Spleen (tissue), 11 donors: ENCODE results near the gene TNFRSF25. TPM values are rescaled to one million over a fixed set of nuclear protein-coding genes. Genes with fewer than 3 reads are reported as not detected.

Source experiments
- DNase-seq: peaks from one replicate; pipeline ENCODE4 v3.0.0-alpha.2; 2020
- H3K27ac ChIP-seq, 8 donors: fragments of 200-600 bp; sonication (generic) in 7 of 8; 1 replicate in 4 of 8; 2 replicates in 4 of 8; pipeline versions ENCODE4 v1.5.0 to v1.8.0; 2016 to 2021; ENCODE audit warnings: inconsistent platforms in 4 of 8, mild to moderate bottlenecking in 4 of 8, moderate library complexity in 1 of 8
- H3K27me3 ChIP-seq, 7 donors: fragments of 200-600 bp; sonication (generic) in 6 of 7; replicated peaks in 1 of 7; 1 replicate in 4 of 7; 2 replicates in 3 of 7; pipeline versions ENCODE4 v1.5.0 to v1.8.0; 2016 to 2021; ENCODE audit warnings: inconsistent platforms in 3 of 7, mild to moderate bottlenecking in 1 of 7
- H3K36me3 ChIP-seq, 6 donors: fragments of 200-600 bp; sonication (generic) in 5 of 6; 1 replicate in 4 of 6; 2 replicates in 2 of 6; pipeline versions ENCODE4 v1.5.0 to v1.8.0; 2016 to 2021; ENCODE audit warnings: inconsistent platforms in 2 of 6
- H3K4me1 ChIP-seq, 6 donors: fragments of 200-600 bp; sonication (generic) in 5 of 6; 1 replicate in 3 of 6; 2 replicates in 3 of 6; pipeline versions ENCODE4 v1.5.0 to v1.8.0; 2016 to 2021; ENCODE audit warnings: inconsistent platforms in 3 of 6
- H3K4me3 ChIP-seq, 8 donors: fragments of 200-600 bp; sonication (generic) in 7 of 8; 1 replicate in 4 of 8; 2 replicates in 4 of 8; pipeline versions ENCODE4 v1.5.0 to v1.8.0; 2016 to 2021; ENCODE audit warnings: inconsistent platforms in 4 of 8, mild to moderate bottlenecking in 4 of 8, moderate library complexity in 2 of 8
- H3K9me3 ChIP-seq, 8 donors: fragments of 200-600 bp; sonication (generic) in 7 of 8; 1 replicate in 4 of 8; 2 replicates in 4 of 8; pipeline versions ENCODE4 v1.5.0 to v1.8.0; 2016 to 2021; ENCODE audit warnings: inconsistent platforms in 4 of 8
- CTCF ChIP-seq, 11 experiments: fragments of 200-600 bp in 7 of 11; fragments of 450-650 bp in 4 of 11; sonication (generic) in 4 of 11; IDR thresholded peaks in 8 of 11; conservative IDR thresholded peaks in 3 of 11; 1 replicate in 7 of 11; 2 replicates in 4 of 11; pipeline versions ENCODE4 v1.4.0 to v1.8.0; 2016 to 2021; ENCODE audit warnings: antibody characterized with exemption in 11 of 11, inconsistent platforms in 4 of 11, mild to moderate bottlenecking in 1 of 11
- POLR2A ChIP-seq, 3 donors: fragments of 450-650 bp; IDR thresholded peaks; one replicate each; pipeline ENCODE4 v1.5.1; 2017; ENCODE audit warnings: antibody characterized with exemption in 3 of 3, mild to moderate bottlenecking in 1 of 3
- POLR2AphosphoS5 ChIP-seq, 3 donors: sonication (generic); formaldehyde crosslinking; IDR thresholded peaks; one replicate each; pipeline ENCODE4 v1.5.1; 2017; ENCODE audit warnings: antibody characterized with exemption in 3 of 3
- WGBS, 5 donors: extraction: QIAGEN DNeasy Blood & Tissue Kit in 3 of 5; methylation state at CpG; one replicate each; pipeline versions ENCODE4 v1.1.5 to v1.1.7; 2013 to 2018; 5-methylcytosine and 5-hydroxymethylcytosine counted together
- intact Hi-C: fragments of 100-400 bp; cut with DNase I; formaldehyde crosslinking; loops from one replicate; pipeline ENCODE4 v1.15.0; 2023; ENCODE audit warnings: low total_unique reads
- polyA plus RNA-seq, 3 donors: library from polyadenylated mRNA; stranded (reverse); fragments of 200-250 nt; gene quantifications; one replicate each; pipeline ENCODE4 v1.2.1, GENCODE V29; 2013
- total RNA-seq, 7 donors: library from RNA; depleted of rRNA in 3 of 7; stranded (reverse); fragments of >200 nt in 3 of 7; fragmentation: NEBNext Ultra II Directional in 4 of 7; extraction: Animal tissue kit (Norgen Biotek cat#: 25700) in 4 of 7; gene quantifications; one replicate each; pipeline versions ENCODE4 v1.1.0 to v1.2.1, GENCODE V29; 2016 to 2021
- donor health status: healthy with polysubstance abuse.
- donor health status: DM: no; HTN: no; CAD: no; lungs with moderate emphysema.
- donor health status: DM: no; HTN: no; CAD: no.
- donor health status: Bipolar disorder and iron deficiency.
- donor health status: healthy.
- donor health status: DM: no; HTN: no; CAD: no.
- donor health status: DM: yes; HTN: yes; CAD: no.

The TNFRSF25 gene
- total and polyA plus RNA-seq, 10 donors = 30.9 to 147 (median 66.8) TPM

- no peak for TF ChIP-seq POLR2AphosphoS5 (IDR thresholded peaks at IDR 0.05)
- no peak for TF ChIP-seq POLR2A (IDR thresholded peaks at IDR 0.05)
- no peak for TF ChIP-seq CTCF (IDR thresholded peaks at IDR 0.05 in 8 of 11, conservative IDR thresholded peaks at IDR 0.05 in 3 of 11)
- peaks cover 0 to 15% (median 0%) of the 10 kb centered on the region in 7 donors for H3K27me3 ChIP-seq
- intact Hi-C loops = no loop called here
- H3K4me1 ChIP-seq = peaks cover 0 to 26% (median 17%) of the 10 kb centered on the region in 6 donors
- no peak overlapping the region for H3K4me3 ChIP-seq
- no peaks in the 10 kb centered on the region for H3K36me3 ChIP-seq
- no peak for DNase-seq
- no peak overlapping the region for H3K27ac ChIP-seq
- 78 to 93% (median 84%) methylated on average over 5 to 6 of the region's 6 CpGs for WGBS, 5 donors
- H3K9me3 ChIP-seq = no peaks in the 10 kb centered on the region
Observed at GRCh38 chr1:6510493-6510892, 44.5 kb upstream of the TNFRSF25 start.

GRCh38 chr1:6509919-6510291 is 43.9 kb upstream of the TNFRSF25 start:
- TF ChIP-seq POLR2AphosphoS5 (IDR thresholded peaks at IDR 0.05) = no peak
- TF ChIP-seq POLR2A (IDR thresholded peaks at IDR 0.05) = no peak
- TF ChIP-seq CTCF (IDR thresholded peaks at IDR 0.05 in 8 of 11, conservative IDR thresholded peaks at IDR 0.05 in 3 of 11) = no peak
- Histone ChIP-seq H3K36me3 (no peaks in the 10 kb centered on the region), H3K4me1 (peaks cover 0 to 26% (median 17%) of the 10 kb centered on the region in 6 donors), H3K9me3 (no peaks in the 10 kb centered on the region), H3K27me3 (peaks cover 0 to 15% (median 0%) of the 10 kb centered on the region in 7 donors), H3K27ac (no peak overlapping the region), H3K4me3 (no peak overlapping the region)
- intact Hi-C loops = no loop called here
- WGBS, 5 donors = 62 to 92% (median 72%) methylated on average over 4 to 10 of the region's 10 CpGs
- DNase-seq = no peak

DNA sequence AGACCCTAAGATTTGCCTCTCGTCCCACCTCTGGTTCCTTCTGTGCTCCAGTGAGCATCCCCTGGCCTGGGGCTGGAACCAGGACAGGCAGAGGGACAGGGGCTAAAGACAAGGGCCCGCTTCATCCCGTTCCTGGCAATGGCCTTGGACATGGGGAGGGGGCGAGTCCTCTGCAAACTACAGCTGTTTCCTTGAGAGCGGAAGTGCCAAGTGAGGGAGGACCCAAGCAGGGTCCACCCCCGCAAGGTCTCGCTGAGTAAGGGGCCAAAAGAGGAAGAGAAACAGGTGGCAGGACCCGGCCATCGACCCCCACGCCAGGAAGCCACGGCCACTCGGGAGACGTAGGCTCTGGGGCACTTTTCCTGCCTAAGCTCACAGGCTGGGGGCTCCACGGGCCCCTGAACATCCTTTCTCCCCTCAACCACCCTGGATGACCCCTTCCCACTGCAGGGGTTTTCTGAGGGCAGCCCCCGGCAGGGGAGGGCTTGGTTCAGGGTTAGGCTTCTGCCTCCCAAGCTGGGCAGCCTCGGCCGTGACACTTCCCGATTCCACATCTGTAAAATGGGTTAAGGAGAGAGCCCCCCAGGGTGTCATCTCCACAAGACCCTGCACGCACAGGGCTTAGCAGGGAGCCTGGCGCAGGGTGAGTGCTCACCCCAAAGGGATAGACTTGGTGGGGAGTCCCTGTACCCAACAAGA is 43.4 kb upstream of the TNFRSF25 start:
- H3K4me3 ChIP-seq = no peak overlapping the region
- H3K27ac ChIP-seq = no peak overlapping the region
- DNase-seq = no peak
- H3K4me1 ChIP-seq = peaks cover 0 to 26% (median 17%) of the 10 kb centered on the region in 6 donors
- intact Hi-C loops = no loop called here
- H3K36me3 ChIP-seq = no peaks in the 10 kb centered on the region
- 20 to 29% (median 25%) methylated on average over 15 to 20 of the region's 20 CpGs for WGBS, 5 donors
- no peak for TF ChIP-seq POLR2A (IDR thresholded peaks at IDR 0.05)
- TF ChIP-seq POLR2AphosphoS5 (IDR thresholded peaks at IDR 0.05) = peak in 1 of 3 donors; percentile 29
- no peak for TF ChIP-seq CTCF (IDR thresholded peaks at IDR 0.05 in 8 of 11, conservative IDR thresholded peaks at IDR 0.05 in 3 of 11)
- no peaks in the 10 kb centered on the region for H3K9me3 ChIP-seq
- peaks cover 0 to 15% (median 0%) of the 10 kb centered on the region in 7 donors for H3K27me3 ChIP-seq

- no peak for DNase-seq
- peaks cover 0 to 15% (median 0%) of the 10 kb centered on the region in 7 donors for H3K27me3 ChIP-seq
Observed at GRCh38 chr1:6508816-6509189, 42.8 kb upstream of the TNFRSF25 start.

More at GRCh38 chr1:6508816-6509189, 42.8 kb upstream of the TNFRSF25 start:
- H3K27ac ChIP-seq = no peak overlapping the region
- H3K4me1 ChIP-seq = peaks cover 0 to 29% (median 17%) of the 10 kb centered on the region in 6 donors
- no peak for TF ChIP-seq POLR2A (IDR thresholded peaks at IDR 0.05)
- no peak for TF ChIP-seq POLR2AphosphoS5 (IDR thresholded peaks at IDR 0.05)
- no peak for TF ChIP-seq CTCF (IDR thresholded peaks at IDR 0.05 in 8 of 11, conservative IDR thresholded peaks at IDR 0.05 in 3 of 11)
- intact Hi-C loops = no loop called here
- WGBS, 5 donors = 83 to 87% (median 85%) methylated on average over 8 to 11 of the region's 11 CpGs
- H3K4me3 ChIP-seq = no peak overlapping the region
- no peaks in the 10 kb centered on the region for H3K9me3 ChIP-seq
- no peaks in the 10 kb centered on the region for H3K36me3 ChIP-seq
